GM18526 (cell line): ENCODE results near the gene BANP.

Experiments used
- POLR2A ChIP-seq: IDR thresholded peaks from 3 replicates; pipeline ENCODE4 v1.6.1; 2011; ENCODE audit not compliant: insufficient read length; ENCODE audit errors: extremely low read depth

Gene BANP

DNA sequence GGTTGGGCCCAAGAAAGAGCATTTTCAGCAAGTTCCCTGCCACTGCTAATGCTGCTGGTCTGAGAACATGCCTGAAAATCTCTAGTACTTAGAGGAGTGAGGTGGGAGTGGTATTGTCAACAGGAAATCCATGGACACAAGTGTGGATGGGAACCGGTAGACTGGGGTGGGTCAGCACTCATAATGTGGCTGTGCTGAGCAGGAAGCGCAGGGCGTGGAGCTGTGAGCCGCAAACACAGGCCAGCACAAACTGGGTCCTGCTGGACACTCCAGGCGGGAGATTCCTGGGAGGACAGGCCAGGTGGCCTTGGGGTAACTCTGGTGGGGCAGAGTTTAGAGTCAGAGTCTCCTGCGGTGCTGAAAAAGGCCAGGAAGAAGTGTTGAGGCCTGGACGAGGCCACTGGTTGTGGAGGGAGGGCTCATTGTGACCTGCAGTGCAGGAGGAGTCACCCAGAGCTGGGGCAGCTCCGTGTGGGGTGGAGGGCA lies 62.6 kb downstream of the BANP start:
- no peak for TF ChIP-seq POLR2A

DNA sequence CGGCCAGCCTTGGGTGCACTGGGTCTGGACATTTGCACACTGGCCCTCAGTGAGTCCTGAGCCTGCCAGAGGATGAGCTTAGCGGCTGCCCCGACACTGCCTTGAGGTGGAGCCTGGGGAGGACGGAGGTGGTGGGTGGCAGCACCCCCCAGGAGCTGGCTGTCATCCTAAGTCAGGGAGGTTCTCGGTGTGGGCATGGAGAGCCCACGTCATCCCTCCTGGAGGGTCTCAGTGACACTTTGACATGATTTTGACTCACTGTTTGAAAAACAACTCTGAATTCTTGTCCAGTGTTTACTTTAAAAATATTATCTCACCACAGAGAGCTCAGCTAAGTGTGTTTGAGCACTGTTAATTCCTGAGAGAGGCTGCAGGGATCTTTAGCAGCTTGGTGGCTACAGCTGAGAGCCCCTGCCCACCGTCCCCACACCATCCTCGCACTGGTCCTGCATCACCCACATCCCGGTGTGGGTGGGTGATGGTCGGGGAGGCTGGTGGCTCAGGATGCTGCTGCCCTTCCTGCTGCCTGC lies 63.1 kb downstream of the BANP start:
- no peak for TF ChIP-seq POLR2A

DNA sequence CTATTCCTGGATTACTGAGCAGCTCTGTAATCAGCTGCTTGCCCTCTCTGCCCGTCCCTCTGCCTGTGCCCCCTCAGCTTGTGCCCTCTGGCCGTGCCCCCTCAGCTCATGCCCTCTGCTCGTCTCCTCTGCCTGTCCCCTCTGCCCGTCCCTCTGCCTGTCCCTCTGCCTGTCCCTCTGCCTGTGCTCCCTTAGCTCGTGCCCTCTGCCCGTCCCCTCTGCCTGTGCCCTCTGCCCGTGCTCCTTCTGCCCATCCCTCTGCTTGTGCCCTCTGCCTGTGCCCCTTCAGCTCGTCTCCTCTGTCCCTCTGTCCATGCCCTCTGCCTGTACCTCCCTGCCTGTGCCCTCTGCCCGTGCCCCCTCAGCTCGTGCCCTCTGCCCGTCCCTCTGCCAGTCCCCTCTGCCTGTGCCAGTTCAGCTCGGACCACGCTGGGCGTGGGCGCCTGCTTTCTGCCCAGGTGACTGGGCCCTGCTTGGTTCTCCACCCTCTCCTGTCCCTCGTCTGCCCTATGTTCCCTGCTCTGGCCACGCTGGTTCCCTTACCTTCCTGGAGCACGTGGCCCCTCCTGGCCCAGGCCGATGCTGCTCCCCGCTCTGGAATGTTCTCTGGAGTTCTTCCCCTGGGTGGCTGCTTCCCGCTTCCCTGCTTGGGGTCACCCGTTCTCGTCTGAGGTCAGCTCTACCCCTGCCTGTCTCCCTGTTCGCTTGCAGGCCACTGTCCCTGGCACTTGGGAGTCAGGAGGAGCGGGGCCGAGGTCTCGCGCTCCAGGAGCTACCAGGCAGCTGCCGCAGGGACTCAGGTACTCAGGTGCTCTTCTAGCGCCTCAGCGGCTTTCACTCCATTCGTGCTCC lies 63.9 kb downstream of the BANP start:
- TF ChIP-seq POLR2A = no peak

DNA sequence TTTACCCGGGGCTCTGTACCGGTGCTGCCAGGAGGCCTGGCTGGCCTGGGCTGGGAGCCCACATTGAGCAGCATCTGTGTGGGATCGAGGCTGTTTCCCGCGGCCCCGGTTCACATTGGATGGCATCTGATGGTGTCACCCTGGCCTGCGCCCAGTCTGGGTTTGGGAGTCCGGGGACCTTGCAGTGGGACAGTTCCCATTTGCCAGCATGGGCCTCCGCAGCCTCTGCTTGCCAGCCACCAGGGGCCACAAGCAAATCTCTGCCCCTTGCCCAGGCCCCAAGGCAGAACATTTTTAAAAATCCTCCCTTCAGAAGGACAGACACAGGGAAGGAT lies 64.5 kb downstream of the BANP start:
- TF ChIP-seq POLR2A = no peak

- TF ChIP-seq POLR2A = no peak
These were observed 65.7 kb downstream of the BANP start for GRCh38 chr16:88016964-88017363.

GRCh38 chr16:88017587-88018101 lies 66.4 kb downstream of the BANP start:
- no peak for TF ChIP-seq POLR2A

DNA sequence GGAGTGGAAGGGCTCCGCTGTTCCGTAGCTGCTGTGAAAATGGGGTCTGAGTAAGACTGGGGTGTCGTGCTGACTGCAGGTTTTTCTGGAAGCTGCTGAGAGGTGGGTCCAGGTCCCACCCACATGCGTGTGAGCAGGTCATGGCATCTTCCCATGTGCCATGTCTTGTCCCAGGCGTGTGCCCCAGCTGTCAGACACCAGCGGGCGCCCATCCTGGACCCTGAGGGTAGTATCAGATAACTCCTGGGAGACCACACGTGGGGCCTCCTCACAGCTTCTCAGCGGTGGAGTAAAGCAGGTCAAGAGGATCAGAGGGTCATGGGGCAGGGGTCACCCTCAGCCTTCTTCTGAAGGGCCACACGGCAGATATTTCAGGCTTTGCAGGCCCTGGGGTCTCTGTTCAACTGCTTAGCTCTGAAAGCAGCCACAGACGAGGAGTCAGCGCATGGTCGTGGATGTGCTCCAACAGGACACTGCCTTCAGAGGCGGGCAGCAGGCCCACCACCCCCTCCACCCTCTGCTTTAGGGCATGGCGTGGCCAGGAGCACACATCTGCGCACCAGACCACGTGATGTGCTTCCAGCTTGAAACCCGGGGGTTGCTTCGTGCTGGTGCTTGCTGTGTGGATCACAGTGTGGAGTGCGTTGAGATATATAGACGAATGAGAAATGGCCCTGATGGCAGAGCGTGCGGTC lies 68.7 kb downstream of the BANP start:
- TF ChIP-seq POLR2A = no peak

DNA sequence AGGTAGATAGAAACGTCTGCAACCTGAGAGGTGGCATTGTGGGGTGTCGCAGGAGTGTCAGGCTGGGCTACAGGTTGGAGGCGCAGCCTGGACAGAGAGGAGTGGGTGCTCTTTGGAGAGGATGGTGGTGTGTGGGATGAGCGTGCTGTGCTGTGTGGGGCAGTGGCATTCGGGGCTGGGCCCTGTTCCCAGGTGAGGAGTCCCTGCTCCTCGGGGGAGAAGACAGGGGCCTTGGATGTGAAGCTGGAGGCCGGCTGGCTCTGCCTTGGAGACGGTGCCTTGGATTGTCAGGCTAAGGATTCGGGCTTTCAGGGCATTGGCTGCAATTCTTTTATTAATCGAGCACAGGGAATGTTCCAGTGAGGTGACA lies 69.3 kb downstream of the BANP start:
- no peak for TF ChIP-seq POLR2A

DNA sequence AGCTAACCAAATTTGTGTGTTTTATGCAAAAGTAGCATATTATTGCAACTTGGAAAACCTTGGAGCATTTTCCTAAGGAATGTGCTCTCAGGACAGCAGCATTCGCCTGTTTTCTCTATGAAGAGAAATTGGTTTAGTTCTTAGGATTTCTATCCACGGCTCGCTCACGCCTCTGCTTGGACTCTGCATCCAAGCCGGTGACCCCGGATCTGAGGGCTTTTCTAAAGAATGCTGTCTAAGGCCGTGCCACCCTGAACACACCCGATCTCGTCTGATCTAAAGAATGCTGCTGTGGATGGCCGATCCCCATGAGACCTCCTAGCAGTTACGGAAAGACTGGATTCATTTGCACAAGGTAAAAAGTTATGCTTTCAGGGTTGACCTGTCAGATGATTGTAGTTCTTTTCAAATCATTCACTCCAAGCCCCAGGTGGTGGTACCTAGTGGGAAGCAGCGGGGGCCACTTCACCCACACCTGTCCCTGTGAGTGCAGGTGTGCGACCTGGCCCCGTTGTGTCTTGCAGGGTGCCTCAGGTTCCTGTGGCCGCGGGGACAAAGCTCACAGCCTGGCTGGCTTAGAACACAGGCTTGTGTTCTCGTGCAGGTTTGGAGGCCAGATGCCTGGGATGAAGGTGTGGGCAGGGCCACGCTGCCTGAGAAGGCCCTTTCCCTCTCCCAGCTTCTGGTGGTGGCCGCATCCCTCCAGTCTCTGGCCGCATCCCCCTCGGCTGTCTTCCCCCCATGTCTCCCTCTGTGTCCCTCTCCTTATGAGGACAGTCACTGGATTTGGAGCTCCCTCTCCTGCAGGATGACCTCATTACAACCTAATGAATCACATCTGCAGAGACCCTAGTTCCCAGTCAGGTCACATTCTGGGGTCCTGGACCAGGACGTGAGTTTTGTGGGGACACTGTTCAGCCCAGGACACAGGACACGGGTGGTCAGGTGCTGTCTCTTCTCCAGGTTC lies 71.1 kb downstream of the BANP start:
- TF ChIP-seq POLR2A = no peak

DNA sequence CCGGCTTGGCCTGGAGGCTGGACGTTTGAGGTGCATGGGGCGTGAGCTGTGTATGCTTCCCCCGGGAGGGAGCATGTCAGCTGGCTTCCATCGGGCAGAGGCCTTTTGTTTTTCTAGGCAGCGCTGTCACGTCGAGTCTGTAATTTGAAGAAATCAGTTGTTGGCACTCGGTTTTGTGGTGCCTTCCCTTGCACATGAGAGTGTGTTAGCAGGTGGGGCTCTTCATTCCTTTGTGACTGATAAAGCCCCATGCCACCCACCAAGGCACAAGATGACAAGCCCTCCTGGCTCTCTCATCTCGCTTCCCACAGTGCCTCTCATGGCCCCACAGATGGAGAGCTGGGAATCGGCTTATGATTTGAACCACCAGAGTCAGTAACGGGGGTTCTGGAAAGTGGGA lies 72.1 kb downstream of the BANP start:
- TF ChIP-seq POLR2A = no peak

DNA sequence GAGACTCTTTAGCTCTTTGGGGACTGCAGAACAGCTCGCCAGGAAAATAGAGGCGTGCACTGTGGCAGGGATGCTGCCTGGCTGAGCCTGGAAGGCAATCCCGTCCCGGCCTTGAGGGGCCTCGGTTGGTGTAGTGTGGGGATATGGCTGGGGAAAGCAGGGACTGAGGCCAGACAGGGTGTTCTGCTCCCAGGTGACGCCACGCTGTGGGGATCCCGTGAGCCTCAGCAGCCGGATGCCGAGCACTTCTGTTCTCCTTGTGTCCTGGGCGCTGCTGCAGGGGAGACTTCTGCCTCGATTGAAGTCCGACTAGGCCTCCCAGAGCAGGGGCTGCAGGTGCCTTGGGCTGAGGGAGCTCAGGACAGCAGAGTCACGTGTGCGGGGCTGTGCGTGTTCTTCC lies 72.6 kb downstream of the BANP start:
- no peak for TF ChIP-seq POLR2A

DNA sequence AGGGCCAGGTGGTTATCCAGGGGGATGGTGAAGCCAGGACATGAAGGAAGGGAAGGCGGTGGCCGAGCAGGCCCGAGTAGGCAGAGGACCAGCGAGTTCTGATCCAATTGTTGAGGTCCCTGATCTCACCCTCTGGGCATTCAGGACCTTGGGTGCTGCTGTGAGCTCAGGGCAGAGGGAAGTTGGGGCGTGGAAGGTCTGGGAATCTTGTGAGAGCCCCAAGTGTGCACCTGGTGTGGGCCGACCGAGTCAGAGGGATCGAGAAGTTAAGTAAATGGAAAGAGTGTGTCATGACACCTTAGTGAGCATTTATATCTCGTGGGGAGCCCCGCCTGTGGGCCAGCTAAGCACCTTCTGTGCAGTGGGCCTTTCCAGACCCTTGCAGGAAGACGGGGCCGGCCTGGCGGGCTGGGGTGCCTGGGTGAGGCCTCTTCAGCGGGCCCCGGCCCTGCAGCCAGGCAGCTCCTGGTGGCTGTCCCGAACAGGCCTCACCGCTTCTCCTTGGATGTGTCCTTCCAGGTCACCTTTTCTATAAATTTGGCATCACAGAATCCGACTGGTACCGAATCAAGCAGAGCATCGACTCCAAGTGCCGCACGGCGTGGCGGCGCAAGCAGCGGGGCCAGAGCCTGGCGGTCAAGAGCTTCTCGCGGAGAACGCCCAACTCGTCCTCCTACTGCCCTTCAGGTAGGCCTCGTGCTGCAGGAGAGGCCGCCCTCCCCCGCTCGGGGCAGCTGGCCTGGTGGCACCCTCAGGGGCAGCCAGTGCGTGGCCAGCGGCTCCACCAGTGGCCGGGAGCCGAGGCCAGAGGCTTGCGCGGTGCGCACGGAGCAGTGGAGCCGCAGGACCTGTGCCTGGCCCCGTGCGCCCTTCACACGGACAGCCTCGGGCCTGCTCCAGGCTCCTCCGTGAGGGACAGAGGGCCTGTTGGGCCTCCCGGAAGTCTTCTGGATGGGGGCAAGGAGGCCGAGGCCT lies 76.0 kb downstream of the BANP start:
- TF ChIP-seq POLR2A = no peak

DNA sequence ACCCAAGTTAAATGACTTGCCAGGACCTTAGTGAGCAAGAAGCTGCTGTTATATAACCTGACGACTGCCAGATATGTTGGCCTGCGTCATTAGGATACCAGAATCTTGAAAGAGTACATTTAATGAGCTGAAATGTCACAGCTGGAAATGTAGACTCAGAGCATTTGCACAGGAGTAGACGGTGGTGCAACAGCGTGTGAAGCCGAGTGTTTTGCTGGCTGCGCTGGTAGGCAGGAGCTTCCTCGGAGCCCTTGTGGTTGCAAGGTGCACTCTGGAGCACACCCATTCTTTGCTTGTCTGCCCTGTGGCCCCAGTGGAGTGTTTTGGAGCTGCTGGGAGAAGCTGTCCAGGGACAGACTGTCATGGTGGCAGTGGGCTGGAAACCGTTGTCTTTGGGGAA lies 79.3 kb downstream of the BANP start:
- TF ChIP-seq POLR2A = no peak

DNA sequence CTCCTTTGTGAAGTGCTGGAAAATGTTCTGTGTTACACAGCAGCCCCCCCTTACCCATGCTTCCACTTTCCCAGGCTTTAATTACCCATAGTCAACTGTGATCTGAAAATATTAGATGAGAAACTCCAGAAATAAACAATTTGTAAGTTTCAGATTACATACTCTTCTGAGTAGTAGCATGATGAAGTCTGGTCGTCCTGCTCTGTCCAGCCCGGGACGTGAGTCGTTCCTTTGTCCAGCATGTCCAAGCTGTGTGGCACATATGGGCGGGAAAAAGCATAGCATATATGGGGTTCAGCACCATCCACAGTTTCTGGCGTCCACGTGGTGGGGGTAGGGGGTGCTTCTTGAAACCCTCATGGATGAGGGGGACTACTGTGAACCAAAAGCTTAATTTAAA lies 83.5 kb downstream of the BANP start:
- TF ChIP-seq POLR2A = no peak
